Measurements from ENCODE around the gene MEFV. TPM values are rescaled to one million over a fixed set of nuclear protein-coding genes. Genes with fewer than 3 reads are reported as not detected.

Gene MEFV
- polyA plus RNA-seq, 1 donor = 0.45 TPM

GRCh38 chr16:3268294-3268693, 11.9 kb upstream of the MEFV start:
- Histone ChIP-seq H3K4me3 (ENCODE audit: low read length) (no peak overlapping the region), H3K27me3 (ENCODE audit: control insufficient read depth, insufficient read depth, low read length) (no peaks in the 10 kb centered on the region), H3K36me3 (ENCODE audit: control insufficient read depth, insufficient read depth, low read length) (no peaks in the 10 kb centered on the region), H3K27ac (ENCODE audit: low read length) (no peak overlapping the region), H3K4me1 (ENCODE audit: control insufficient read depth, insufficient read depth, low read length) (peaks cover 6% of the 10 kb centered on the region), H3K9me3 (ENCODE audit: control insufficient read depth, low read depth, low read length) (peaks cover 12% of the 10 kb centered on the region)
- no peak for DNase-seq
- WGBS (ENCODE audit: insufficient coverage, low lambda C conversion rate) = no CpG with 5 or more reads among the region's 1 CpG

- Histone ChIP-seq H3K27ac (ENCODE audit: low read length) (no peak overlapping the region), H3K36me3 (ENCODE audit: control insufficient read depth, insufficient read depth, low read length) (no peaks in the 10 kb centered on the region), H3K9me3 (ENCODE audit: control insufficient read depth, low read depth, low read length) (peaks cover 12% of the 10 kb centered on the region), H3K4me1 (ENCODE audit: control insufficient read depth, insufficient read depth, low read length) (peaks cover 6% of the 10 kb centered on the region), H3K27me3 (ENCODE audit: control insufficient read depth, insufficient read depth, low read length) (no peaks in the 10 kb centered on the region), H3K4me3 (ENCODE audit: low read length) (no peak overlapping the region)
- WGBS (ENCODE audit: insufficient coverage, low lambda C conversion rate) = 83% methylated on average over 1 of the region's 5 CpGs
- peak in 1 of 2 donors; percentile 21 for DNase-seq
Measured at GRCh38 chr16:3266873-3267537, 10.6 kb upstream of the MEFV start.

GRCh38 chr16:3264137-3265036, 8.0 kb upstream of the MEFV start:
- no peaks in the 10 kb centered on the region for H3K27me3 ChIP-seq (ENCODE audit: control insufficient read depth, insufficient read depth, low read length)
- peak; percentile 96 to 99 for DNase-seq
- H3K4me1 ChIP-seq (ENCODE audit: control insufficient read depth, insufficient read depth, low read length) = peaks cover 6% of the 10 kb centered on the region
- peaks cover 12% of the 10 kb centered on the region for H3K9me3 ChIP-seq (ENCODE audit: control insufficient read depth, low read depth, low read length)
- H3K36me3 ChIP-seq (ENCODE audit: control insufficient read depth, insufficient read depth, low read length) = no peaks in the 10 kb centered on the region
- peak overlapping the region; percentile 81 for H3K27ac ChIP-seq (ENCODE audit: low read length)
- 67% methylated on average over 1 of the region's 77 CpGs for WGBS (ENCODE audit: insufficient coverage, low lambda C conversion rate)
- peak overlapping the region; percentile 48 for H3K4me3 ChIP-seq (ENCODE audit: low read length)

GRCh38 chr16:3262517-3262916, 6.1 kb upstream of the MEFV start:
- H3K27ac ChIP-seq (ENCODE audit: low read length) = no peak overlapping the region
- no CpG with 5 or more reads among the region's 4 CpGs for WGBS (ENCODE audit: insufficient coverage, low lambda C conversion rate)
- H3K9me3 ChIP-seq (ENCODE audit: control insufficient read depth, low read depth, low read length) = peaks cover 12% of the 10 kb centered on the region

GRCh38 chr16:3259836-3260235, 3.4 kb upstream of the MEFV start:
- H3K9me3 ChIP-seq (ENCODE audit: control insufficient read depth, low read depth, low read length) = peaks cover 6% of the 10 kb centered on the region
- H3K27me3 ChIP-seq (ENCODE audit: control insufficient read depth, insufficient read depth, low read length) = peaks cover 12% of the 10 kb centered on the region
- no CpG with 5 or more reads among the region's 8 CpGs for WGBS (ENCODE audit: insufficient coverage, low lambda C conversion rate)
- no peaks in the 10 kb centered on the region for H3K36me3 ChIP-seq (ENCODE audit: control insufficient read depth, insufficient read depth, low read length)
- H3K27ac ChIP-seq (ENCODE audit: low read length) = no peak overlapping the region
- DNase-seq = no peak
- peaks cover 3% of the 10 kb centered on the region for H3K4me1 ChIP-seq (ENCODE audit: control insufficient read depth, insufficient read depth, low read length)
- H3K4me3 ChIP-seq (ENCODE audit: low read length) = no peak overlapping the region

More at GRCh38 chr16:3262517-3262916, 6.1 kb upstream of the MEFV start:
- Histone ChIP-seq H3K36me3 (ENCODE audit: control insufficient read depth, insufficient read depth, low read length) (no peaks in the 10 kb centered on the region), H3K27me3 (ENCODE audit: control insufficient read depth, insufficient read depth, low read length) (peaks cover 7% of the 10 kb centered on the region), H3K4me3 (ENCODE audit: low read length) (no peak overlapping the region), H3K4me1 (ENCODE audit: control insufficient read depth, insufficient read depth, low read length) (peaks cover 6% of the 10 kb centered on the region)
- no peak for DNase-seq

GRCh38 chr16:3256866-3257465, 533 bp upstream of the MEFV start:
- no peak for DNase-seq
- no peaks in the 10 kb centered on the region for H3K4me1 ChIP-seq (ENCODE audit: control insufficient read depth, insufficient read depth, low read length)
- H3K27ac ChIP-seq (ENCODE audit: low read length) = no peak overlapping the region
- no peaks in the 10 kb centered on the region for H3K36me3 ChIP-seq (ENCODE audit: control insufficient read depth, insufficient read depth, low read length)
- H3K9me3 ChIP-seq (ENCODE audit: control insufficient read depth, low read depth, low read length) = no peaks in the 10 kb centered on the region
- peaks cover 16% of the 10 kb centered on the region for H3K27me3 ChIP-seq (ENCODE audit: control insufficient read depth, insufficient read depth, low read length)
- no CpG with 5 or more reads among the region's 9 CpGs for WGBS (ENCODE audit: insufficient coverage, low lambda C conversion rate)
- H3K4me3 ChIP-seq (ENCODE audit: low read length) = no peak overlapping the region

GRCh38 chr16:3254309-3254708, 2.1 kb downstream of the MEFV start:
- DNase-seq = no peak
- peaks cover 16% of the 10 kb centered on the region for H3K27me3 ChIP-seq (ENCODE audit: control insufficient read depth, insufficient read depth, low read length)
- H3K4me3 ChIP-seq (ENCODE audit: low read length) = no peak overlapping the region
- no peaks in the 10 kb centered on the region for H3K9me3 ChIP-seq (ENCODE audit: control insufficient read depth, low read depth, low read length)
- no peaks in the 10 kb centered on the region for H3K4me1 ChIP-seq (ENCODE audit: control insufficient read depth, insufficient read depth, low read length)
- no peaks in the 10 kb centered on the region for H3K36me3 ChIP-seq (ENCODE audit: control insufficient read depth, insufficient read depth, low read length)
- H3K27ac ChIP-seq (ENCODE audit: low read length) = no peak overlapping the region
- no CpG with 5 or more reads among the region's 35 CpGs for WGBS (ENCODE audit: insufficient coverage, low lambda C conversion rate)

- 50% methylated on average over 2 of the region's 4 CpGs for WGBS (ENCODE audit: insufficient coverage, low lambda C conversion rate)
Measured at GRCh38 chr16:3252967-3253366, 3.5 kb downstream of the MEFV start.

GRCh38 chr16:3249451-3249850, 7.0 kb downstream of the MEFV start:
- H3K27ac ChIP-seq (ENCODE audit: low read length) = no peak overlapping the region
- H3K4me1 ChIP-seq (ENCODE audit: control insufficient read depth, insufficient read depth, low read length) = no peaks in the 10 kb centered on the region
- no peak for DNase-seq
- H3K36me3 ChIP-seq (ENCODE audit: control insufficient read depth, insufficient read depth, low read length) = no peaks in the 10 kb centered on the region
- peaks cover under 1% of the 10 kb centered on the region for H3K27me3 ChIP-seq (ENCODE audit: control insufficient read depth, insufficient read depth, low read length)
- WGBS (ENCODE audit: insufficient coverage, low lambda C conversion rate) = no CpG with 5 or more reads among the region's 14 CpGs
- H3K9me3 ChIP-seq (ENCODE audit: control insufficient read depth, low read depth, low read length) = no peaks in the 10 kb centered on the region
- H3K4me3 ChIP-seq (ENCODE audit: low read length) = no peak overlapping the region

More at GRCh38 chr16:3252967-3253366, 3.5 kb downstream of the MEFV start:
- Histone ChIP-seq H3K4me3 (ENCODE audit: low read length) (no peak overlapping the region), H3K36me3 (ENCODE audit: control insufficient read depth, insufficient read depth, low read length) (no peaks in the 10 kb centered on the region), H3K27me3 (ENCODE audit: control insufficient read depth, insufficient read depth, low read length) (peaks cover 10% of the 10 kb centered on the region), H3K27ac (ENCODE audit: low read length) (no peak overlapping the region), H3K4me1 (ENCODE audit: control insufficient read depth, insufficient read depth, low read length) (no peaks in the 10 kb centered on the region), H3K9me3 (ENCODE audit: control insufficient read depth, low read depth, low read length) (no peaks in the 10 kb centered on the region)
- no peak for DNase-seq

- no peaks in the 10 kb centered on the region for H3K9me3 ChIP-seq (ENCODE audit: control insufficient read depth, low read depth, low read length)
- no peak overlapping the region for H3K27ac ChIP-seq (ENCODE audit: low read length)
- no CpG with 5 or more reads among the region's 1 CpG for WGBS (ENCODE audit: insufficient coverage, low lambda C conversion rate)
- no peaks in the 10 kb centered on the region for H3K36me3 ChIP-seq (ENCODE audit: control insufficient read depth, insufficient read depth, low read length)
- no peaks in the 10 kb centered on the region for H3K4me1 ChIP-seq (ENCODE audit: control insufficient read depth, insufficient read depth, low read length)
- DNase-seq = no peak
- no peaks in the 10 kb centered on the region for H3K27me3 ChIP-seq (ENCODE audit: control insufficient read depth, insufficient read depth, low read length)
- no peak overlapping the region for H3K4me3 ChIP-seq (ENCODE audit: low read length)
Measured at GRCh38 chr16:3249020-3249419, 7.4 kb downstream of the MEFV start.

Measured in large intestine (tissue), 3 donors.